ENCODE results near the gene FBXL5. TPM values are rescaled to one million over a fixed set of nuclear protein-coding genes. Genes with fewer than 3 reads are reported as not detected.

The FBXL5 gene
- total and polyA plus RNA-seq, 2 donors (not counting 3 experiments of a cell fraction or from before 2014, with no cell fraction given), result 42.2 to 60.2 TPM

GRCh38 chr4:15659768-15660570 lies 4.8 kb upstream of the FBXL5 start:
- H3K4me3 ChIP-seq (replicated peaks in 1 of 3; ENCODE audit: insufficient read depth in 1 of 3, low read depth in 1 of 3, low read length in 3 of 3), result no peak overlapping the region
- no peaks in the 10 kb centered on the region for H3K36me3 ChIP-seq (ENCODE audit: control insufficient read depth in 2 of 2, extremely low read depth in 1 of 2, insufficient read depth in 2 of 2, low read length in 2 of 2)
- no peak overlapping the region for H2AFZ ChIP-seq (ENCODE audit: low read depth, low read length)
- H3K79me2 ChIP-seq (ENCODE audit: control insufficient read depth, insufficient read depth, low read length), result peaks cover 1% of the 10 kb centered on the region
- DNase-seq (ENCODE audit: low read depth, low spot score) (peak; percentile 24), FAIRE-seq (no peak)
- BruUV-seq (replicated peaks), result no TSS peak
- intact Hi-C loops (cut with micrococcal nuclease) (loop anchor here (10.0 kb wide), 2 partner anchors 425 to 565 kb away; partner anchors contain the start of gene TAPT1), dilution Hi-C loops (cut with MboI; ENCODE audit: extremely low pct_ligation_motif_present, low sequenced_read_pairs) (no loop called here)
- no peaks in the 10 kb centered on the region for H4K20me1 ChIP-seq (replicated peaks; ENCODE audit: control insufficient read depth, extremely low read depth, insufficient read depth, low read length)
- ChIA-PET POLR2A (no interaction called here), CTCF (no interaction called here)
- no peak overlapping the region for H3K9ac ChIP-seq (replicated peaks; ENCODE audit: extremely low read depth, insufficient read depth, low read length)
- no peak overlapping the region for H3K27ac ChIP-seq (ENCODE audit: insufficient read depth, low read depth, low read length)
- no peaks in the 10 kb centered on the region for H3K27me3 ChIP-seq (ENCODE audit: control insufficient read depth in 2 of 2, insufficient read depth in 2 of 2, low read length in 2 of 2)
- H3K4me2 ChIP-seq (ENCODE audit: insufficient read depth, low read length), result no peak overlapping the region
- H3K9me3 ChIP-seq (replicated peaks; ENCODE audit: control insufficient read depth, insufficient read depth, low read length), result no peaks in the 10 kb centered on the region
- H3K9me1 ChIP-seq (replicated peaks; ENCODE audit: control insufficient read depth, extremely low read depth, insufficient read depth, low read length), result no peaks in the 10 kb centered on the region
- TF ChIP-seq MAX (IDR thresholded peaks at IDR 0.05; ENCODE audit: insufficient read depth, insufficient read length) (no peak), POLR2AphosphoS5 (IDR thresholded peaks at IDR 0.05; ENCODE audit: insufficient read depth, low read depth, low read length) (no peak), JUN (IDR thresholded peaks at IDR 0.05; ENCODE audit: borderline replicate concordance, insufficient read depth, insufficient read length, low read depth) (no peak), MYC (IDR thresholded peaks at IDR 0.05; ENCODE audit: low read depth, low read length) (no peak), FOS (IDR thresholded peaks at IDR 0.05; ENCODE audit: borderline replicate concordance, insufficient read depth, low read length) (no peak), POLR2A (IDR thresholded peaks at IDR 0.05; ENCODE audit: low read depth, low read length) (no peak), GATA2 (IDR thresholded peaks at IDR 0.05; ENCODE audit: insufficient read depth, insufficient read length, low read depth, low read length) (no peak), EZH2 (IDR thresholded peaks at IDR 0.05; ENCODE audit: borderline replicate concordance, low read depth, low read length, severe bottlenecking) (no peak)
- TF ChIP-seq, protein P1, sequence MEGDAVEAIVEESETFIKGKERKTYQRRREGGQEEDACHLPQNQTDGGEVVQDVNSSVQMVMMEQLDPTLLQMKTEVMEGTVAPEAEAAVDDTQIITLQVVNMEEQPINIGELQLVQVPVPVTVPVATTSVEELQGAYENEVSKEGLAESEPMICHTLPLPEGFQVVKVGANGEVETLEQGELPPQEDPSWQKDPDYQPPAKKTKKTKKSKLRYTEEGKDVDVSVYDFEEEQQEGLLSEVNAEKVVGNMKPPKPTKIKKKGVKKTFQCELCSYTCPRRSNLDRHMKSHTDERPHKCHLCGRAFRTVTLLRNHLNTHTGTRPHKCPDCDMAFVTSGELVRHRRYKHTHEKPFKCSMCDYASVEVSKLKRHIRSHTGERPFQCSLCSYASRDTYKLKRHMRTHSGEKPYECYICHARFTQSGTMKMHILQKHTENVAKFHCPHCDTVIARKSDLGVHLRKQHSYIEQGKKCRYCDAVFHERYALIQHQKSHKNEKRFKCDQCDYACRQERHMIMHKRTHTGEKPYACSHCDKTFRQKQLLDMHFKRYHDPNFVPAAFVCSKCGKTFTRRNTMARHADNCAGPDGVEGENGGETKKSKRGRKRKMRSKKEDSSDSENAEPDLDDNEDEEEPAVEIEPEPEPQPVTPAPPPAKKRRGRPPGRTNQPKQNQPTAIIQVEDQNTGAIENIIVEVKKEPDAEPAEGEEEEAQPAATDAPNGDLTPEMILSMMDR (IDR thresholded peaks at IDR 0.05; ENCODE audit: extremely low read depth in 1 of 2, insufficient read depth in 1 of 2, low read depth in 1 of 2, low read length in 2 of 2), result no peak
- peaks cover 10% of the 10 kb centered on the region for H3K4me1 ChIP-seq (ENCODE audit: control insufficient read depth, extremely low read depth, insufficient read depth, low read length)
